ENCODE measurements around the gene OR10A6.

GRCh38 chr11:7968686-7969085, 37.6 kb upstream of the OR10A6 start:
- TF ChIP-seq POLR2A (IDR thresholded peaks at IDR 0.05): no peak
- no peak for TF ChIP-seq CTCF (IDR thresholded peaks at IDR 0.05)

Measured in breast epithelium (tissue), 3 donors.